ENCODE measurements around the gene PRX.

DNA sequence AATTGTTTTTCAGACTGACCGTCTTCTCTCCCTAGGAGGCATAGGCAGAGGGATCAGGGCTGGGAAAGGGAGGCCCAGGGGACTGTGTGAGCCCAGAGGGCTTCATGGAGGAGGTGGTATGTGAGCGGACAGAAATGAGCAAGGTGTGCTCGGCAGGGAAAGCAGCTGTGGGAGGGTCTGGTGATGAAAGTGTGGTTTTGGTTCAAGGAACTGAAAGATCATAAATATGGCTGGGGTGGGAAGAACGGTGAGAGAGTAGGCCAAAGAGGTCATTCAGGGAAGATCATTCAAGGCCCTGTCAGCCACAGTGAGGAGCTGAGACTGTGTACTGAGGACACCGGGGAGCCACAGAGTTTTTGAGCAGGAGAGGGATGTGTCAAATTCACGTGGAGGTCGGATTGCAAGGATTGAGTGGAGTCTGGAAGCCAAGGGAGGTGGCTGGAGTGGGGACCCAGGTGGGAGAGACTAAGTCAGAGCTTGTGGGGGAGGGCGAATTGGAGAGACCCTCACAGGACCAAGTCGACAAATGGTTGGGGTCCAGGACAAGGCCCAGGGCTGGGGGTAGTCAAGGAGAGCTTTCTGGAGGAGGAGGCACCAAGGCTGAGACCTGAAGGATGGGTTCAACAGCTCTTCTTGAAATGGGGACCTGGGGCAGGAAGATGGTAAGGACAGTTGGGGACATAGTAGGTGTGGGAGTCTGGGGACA lies 57.0 kb downstream of the PRX start:
- TF ChIP-seq, protein P1, sequence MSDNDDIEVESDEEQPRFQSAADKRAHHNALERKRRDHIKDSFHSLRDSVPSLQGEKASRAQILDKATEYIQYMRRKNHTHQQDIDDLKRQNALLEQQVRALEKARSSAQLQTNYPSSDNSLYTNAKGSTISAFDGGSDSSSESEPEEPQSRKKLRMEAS (IDR thresholded peaks at IDR 0.05): no peak
- TF ChIP-seq, protein P2, sequence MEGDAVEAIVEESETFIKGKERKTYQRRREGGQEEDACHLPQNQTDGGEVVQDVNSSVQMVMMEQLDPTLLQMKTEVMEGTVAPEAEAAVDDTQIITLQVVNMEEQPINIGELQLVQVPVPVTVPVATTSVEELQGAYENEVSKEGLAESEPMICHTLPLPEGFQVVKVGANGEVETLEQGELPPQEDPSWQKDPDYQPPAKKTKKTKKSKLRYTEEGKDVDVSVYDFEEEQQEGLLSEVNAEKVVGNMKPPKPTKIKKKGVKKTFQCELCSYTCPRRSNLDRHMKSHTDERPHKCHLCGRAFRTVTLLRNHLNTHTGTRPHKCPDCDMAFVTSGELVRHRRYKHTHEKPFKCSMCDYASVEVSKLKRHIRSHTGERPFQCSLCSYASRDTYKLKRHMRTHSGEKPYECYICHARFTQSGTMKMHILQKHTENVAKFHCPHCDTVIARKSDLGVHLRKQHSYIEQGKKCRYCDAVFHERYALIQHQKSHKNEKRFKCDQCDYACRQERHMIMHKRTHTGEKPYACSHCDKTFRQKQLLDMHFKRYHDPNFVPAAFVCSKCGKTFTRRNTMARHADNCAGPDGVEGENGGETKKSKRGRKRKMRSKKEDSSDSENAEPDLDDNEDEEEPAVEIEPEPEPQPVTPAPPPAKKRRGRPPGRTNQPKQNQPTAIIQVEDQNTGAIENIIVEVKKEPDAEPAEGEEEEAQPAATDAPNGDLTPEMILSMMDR (CRISPR knock-in tag; IDR thresholded peaks at IDR 0.05): no peak
- no peak for TF ChIP-seq ZNF24 (IDR thresholded peaks at IDR 0.05)
- TF ChIP-seq, protein P3, sequence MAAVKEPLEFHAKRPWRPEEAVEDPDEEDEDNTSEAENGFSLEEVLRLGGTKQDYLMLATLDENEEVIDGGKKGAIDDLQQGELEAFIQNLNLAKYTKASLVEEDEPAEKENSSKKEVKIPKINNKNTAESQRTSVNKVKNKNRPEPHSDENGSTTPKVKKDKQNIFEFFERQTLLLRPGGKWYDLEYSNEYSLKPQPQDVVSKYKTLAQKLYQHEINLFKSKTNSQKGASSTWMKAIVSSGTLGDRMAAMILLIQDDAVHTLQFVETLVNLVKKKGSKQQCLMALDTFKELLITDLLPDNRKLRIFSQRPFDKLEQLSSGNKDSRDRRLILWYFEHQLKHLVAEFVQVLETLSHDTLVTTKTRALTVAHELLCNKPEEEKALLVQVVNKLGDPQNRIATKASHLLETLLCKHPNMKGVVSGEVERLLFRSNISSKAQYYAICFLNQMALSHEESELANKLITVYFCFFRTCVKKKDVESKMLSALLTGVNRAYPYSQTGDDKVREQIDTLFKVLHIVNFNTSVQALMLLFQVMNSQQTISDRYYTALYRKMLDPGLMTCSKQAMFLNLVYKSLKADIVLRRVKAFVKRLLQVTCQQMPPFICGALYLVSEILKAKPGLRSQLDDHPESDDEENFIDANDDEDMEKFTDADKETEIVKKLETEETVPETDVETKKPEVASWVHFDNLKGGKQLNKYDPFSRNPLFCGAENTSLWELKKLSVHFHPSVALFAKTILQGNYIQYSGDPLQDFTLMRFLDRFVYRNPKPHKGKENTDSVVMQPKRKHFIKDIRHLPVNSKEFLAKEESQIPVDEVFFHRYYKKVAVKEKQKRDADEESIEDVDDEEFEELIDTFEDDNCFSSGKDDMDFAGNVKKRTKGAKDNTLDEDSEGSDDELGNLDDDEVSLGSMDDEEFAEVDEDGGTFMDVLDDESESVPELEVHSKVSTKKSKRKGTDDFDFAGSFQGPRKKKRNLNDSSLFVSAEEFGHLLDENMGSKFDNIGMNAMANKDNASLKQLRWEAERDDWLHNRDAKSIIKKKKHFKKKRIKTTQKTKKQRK (IDR thresholded peaks at IDR 0.05; ENCODE audit: low read length): no peak
- no peak for TF ChIP-seq GATAD2A (CRISPR knock-in tag; IDR thresholded peaks at IDR 0.05)
- TF ChIP-seq, protein P4, sequence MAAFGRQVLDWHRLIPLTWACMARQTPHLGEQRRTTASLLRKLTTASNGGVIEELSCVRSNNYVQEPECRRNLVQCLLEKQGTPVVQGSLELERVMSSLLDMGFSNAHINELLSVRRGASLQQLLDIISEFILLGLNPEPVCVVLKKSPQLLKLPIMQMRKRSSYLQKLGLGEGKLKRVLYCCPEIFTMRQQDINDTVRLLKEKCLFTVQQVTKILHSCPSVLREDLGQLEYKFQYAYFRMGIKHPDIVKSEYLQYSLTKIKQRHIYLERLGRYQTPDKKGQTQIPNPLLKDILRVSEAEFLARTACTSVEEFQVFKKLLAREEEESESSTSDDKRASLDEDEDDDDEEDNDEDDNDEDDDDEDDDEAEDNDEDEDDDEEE (CRISPR knock-in tag; IDR thresholded peaks at IDR 0.05): no peak
- TF ChIP-seq, protein P5, sequence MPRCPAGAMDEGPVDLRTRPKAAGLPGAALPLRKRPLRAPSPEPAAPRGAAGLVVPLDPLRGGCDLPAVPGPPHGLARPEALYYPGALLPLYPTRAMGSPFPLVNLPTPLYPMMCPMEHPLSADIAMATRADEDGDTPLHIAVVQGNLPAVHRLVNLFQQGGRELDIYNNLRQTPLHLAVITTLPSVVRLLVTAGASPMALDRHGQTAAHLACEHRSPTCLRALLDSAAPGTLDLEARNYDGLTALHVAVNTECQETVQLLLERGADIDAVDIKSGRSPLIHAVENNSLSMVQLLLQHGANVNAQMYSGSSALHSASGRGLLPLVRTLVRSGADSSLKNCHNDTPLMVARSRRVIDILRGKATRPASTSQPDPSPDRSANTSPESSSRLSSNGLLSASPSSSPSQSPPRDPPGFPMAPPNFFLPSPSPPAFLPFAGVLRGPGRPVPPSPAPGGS (CRISPR knock-in tag; IDR thresholded peaks at IDR 0.05): no peak
- TF ChIP-seq, protein P6, sequence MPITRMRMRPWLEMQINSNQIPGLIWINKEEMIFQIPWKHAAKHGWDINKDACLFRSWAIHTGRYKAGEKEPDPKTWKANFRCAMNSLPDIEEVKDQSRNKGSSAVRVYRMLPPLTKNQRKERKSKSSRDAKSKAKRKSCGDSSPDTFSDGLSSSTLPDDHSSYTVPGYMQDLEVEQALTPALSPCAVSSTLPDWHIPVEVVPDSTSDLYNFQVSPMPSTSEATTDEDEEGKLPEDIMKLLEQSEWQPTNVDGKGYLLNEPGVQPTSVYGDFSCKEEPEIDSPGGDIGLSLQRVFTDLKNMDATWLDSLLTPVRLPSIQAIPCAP (CRISPR knock-in tag; IDR thresholded peaks at IDR 0.05; ENCODE audit: low read depth): no peak
- TF ChIP-seq ESRRA (CRISPR knock-in tag; IDR thresholded peaks at IDR 0.05; ENCODE audit: low read depth): no peak
- no peak for TF ChIP-seq EHMT2 (IDR thresholded peaks at IDR 0.05; ENCODE audit: borderline replicate concordance, low read depth, low read length)
- no peak for TF ChIP-seq NCOA1 (CRISPR knock-in tag; IDR thresholded peaks at IDR 0.05)

All from HepG2 (cell line).